C4-2B (cell line): ENCODE results near the gene WDR88.
"Not testable (repeated sequence)": the region's sequence is repeated elsewhere in the genome, so short reads cannot be mapped to it uniquely, and the experiment has no call there.

ENCODE experiments used
- H3K27ac ChIP-seq: fragments of 450-650 bp; 2 replicates; pipeline ENCODE4 v1.5.1; 2017
- CTCF ChIP-seq: fragments of 450-650 bp; conservative IDR thresholded peaks from 2 replicates; pipeline ENCODE4 v1.5.1; 2017; ENCODE audit warnings: mild to moderate bottlenecking
- ZFX ChIP-seq: fragments of 450-650 bp; IDR thresholded peaks from 2 replicates; pipeline ENCODE4 v1.6.1; 2017

WDR88 gene

GRCh38 chr19:33159149-33159548 lies 27.2 kb downstream of the WDR88 start:
- TF ChIP-seq ZFX (no peak), CTCF (no peak)

GRCh38 chr19:33159893-33160292 lies 28.0 kb downstream of the WDR88 start:
- no peak for TF ChIP-seq ZFX
- TF ChIP-seq CTCF: no peak
- H3K27ac ChIP-seq: no peak overlapping the region

More at GRCh38 chr19:33159149-33159548, 27.2 kb downstream of the WDR88 start:
- no peak overlapping the region for H3K27ac ChIP-seq

GRCh38 chr19:33161201-33161600 lies 29.3 kb downstream of the WDR88 start:
- TF ChIP-seq CTCF (no peak), ZFX (no peak)
- no peak overlapping the region for H3K27ac ChIP-seq

- TF ChIP-seq CTCF: no peak
- TF ChIP-seq ZFX: no peak
- no peak overlapping the region for H3K27ac ChIP-seq
Observed at GRCh38 chr19:33163481-33163880, 31.6 kb downstream of the WDR88 start.

- not testable (repeated sequence) for H3K27ac ChIP-seq
Observed at GRCh38 chr19:33166037-33166436, 34.1 kb downstream of the WDR88 start.

- no peak for TF ChIP-seq ZFX
- no peak for TF ChIP-seq CTCF
- H3K27ac ChIP-seq: no peak overlapping the region
Observed at GRCh38 chr19:33167438-33167837, 35.5 kb downstream of the WDR88 start.

GRCh38 chr19:33168528-33168927 lies 36.6 kb downstream of the WDR88 start:
- no peak overlapping the region for H3K27ac ChIP-seq
- TF ChIP-seq ZFX (no peak), CTCF (no peak)

GRCh38 chr19:33171222-33171795 lies 39.4 kb downstream of the WDR88 start:
- peak overlapping the region; percentile 50; the same call in 1 of the 2 replicates for H3K27ac ChIP-seq
- TF ChIP-seq CTCF (no peak), ZFX (no peak)
